Endothelial cell of umbilical vein (primary cell): ENCODE results near the gene ITGA1.

Source experiments
- EZH2 ChIP-seq: IDR thresholded peaks from 2 replicates; pipeline ENCODE4 v1.6.1; 2012; ENCODE audit warnings: borderline replicate concordance, low read depth, mild to moderate bottlenecking, moderate library complexity, low read length, inconsistent platforms; ENCODE audit not compliant: severe bottlenecking
- FOS ChIP-seq: IDR thresholded peaks from 2 replicates; pipeline ENCODE4 v1.6.1; 2011; ENCODE audit warnings: mild to moderate bottlenecking, low read length, moderate library complexity, borderline replicate concordance; ENCODE audit not compliant: insufficient read depth
- JUN ChIP-seq: IDR thresholded peaks from 2 replicates; pipeline ENCODE4 v1.6.1; 2011; ENCODE audit warnings: borderline replicate concordance, low read depth; ENCODE audit not compliant: insufficient read length, insufficient read depth
- POLR2A ChIP-seq: IDR thresholded peaks from 2 replicates; pipeline ENCODE4 v1.6.1; 2012; ENCODE audit warnings: low read depth, mild to moderate bottlenecking, control low read depth, low read length
- TF ChIP-seq, protein P1 (sequence below), 2 donors: IDR thresholded peaks; 1 replicate in 1 of 2; 2 replicates in 1 of 2; pipeline ENCODE4 v1.5.1; 2011; ENCODE audit warnings: low read length in 2 of 2, mild to moderate bottlenecking in 2 of 2, moderate library complexity in 2 of 2, control low read depth in 1 of 2, inconsistent platforms in 1 of 2, low read depth in 1 of 2; ENCODE audit not compliant: insufficient read depth in 1 of 2; ENCODE audit errors: extremely low read depth in 1 of 2
- TF ChIP-seq, protein P2 (sequence below): IDR thresholded peaks from 2 replicates; pipeline ENCODE4 v1.6.1; 2011; ENCODE audit not compliant: insufficient read depth, insufficient read length

- TF ChIP-seq, protein P1, sequence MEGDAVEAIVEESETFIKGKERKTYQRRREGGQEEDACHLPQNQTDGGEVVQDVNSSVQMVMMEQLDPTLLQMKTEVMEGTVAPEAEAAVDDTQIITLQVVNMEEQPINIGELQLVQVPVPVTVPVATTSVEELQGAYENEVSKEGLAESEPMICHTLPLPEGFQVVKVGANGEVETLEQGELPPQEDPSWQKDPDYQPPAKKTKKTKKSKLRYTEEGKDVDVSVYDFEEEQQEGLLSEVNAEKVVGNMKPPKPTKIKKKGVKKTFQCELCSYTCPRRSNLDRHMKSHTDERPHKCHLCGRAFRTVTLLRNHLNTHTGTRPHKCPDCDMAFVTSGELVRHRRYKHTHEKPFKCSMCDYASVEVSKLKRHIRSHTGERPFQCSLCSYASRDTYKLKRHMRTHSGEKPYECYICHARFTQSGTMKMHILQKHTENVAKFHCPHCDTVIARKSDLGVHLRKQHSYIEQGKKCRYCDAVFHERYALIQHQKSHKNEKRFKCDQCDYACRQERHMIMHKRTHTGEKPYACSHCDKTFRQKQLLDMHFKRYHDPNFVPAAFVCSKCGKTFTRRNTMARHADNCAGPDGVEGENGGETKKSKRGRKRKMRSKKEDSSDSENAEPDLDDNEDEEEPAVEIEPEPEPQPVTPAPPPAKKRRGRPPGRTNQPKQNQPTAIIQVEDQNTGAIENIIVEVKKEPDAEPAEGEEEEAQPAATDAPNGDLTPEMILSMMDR (IDR thresholded peaks at IDR 0.05; ENCODE audit: extremely low read depth in 1 of 2, insufficient read depth in 1 of 2, low read depth in 1 of 2, low read length in 2 of 2), result no peak
- TF ChIP-seq JUN (no peak), POLR2A (no peak), EZH2 (no peak), FOS (no peak)
- TF ChIP-seq, protein P2, sequence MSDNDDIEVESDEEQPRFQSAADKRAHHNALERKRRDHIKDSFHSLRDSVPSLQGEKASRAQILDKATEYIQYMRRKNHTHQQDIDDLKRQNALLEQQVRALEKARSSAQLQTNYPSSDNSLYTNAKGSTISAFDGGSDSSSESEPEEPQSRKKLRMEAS, result no peak
Observed at GRCh38 chr5:52838326-52839015, 50.8 kb downstream of the ITGA1 start.
